ENCODE results near the gene STUM. TPM values are rescaled to one million over a fixed set of nuclear protein-coding genes. Genes with fewer than 3 reads are reported as not detected.

Gene STUM
- total RNA-seq, 8 experiments from 2014 or later: 0.09 to 4.2 (median 0.47) TPM

DNA sequence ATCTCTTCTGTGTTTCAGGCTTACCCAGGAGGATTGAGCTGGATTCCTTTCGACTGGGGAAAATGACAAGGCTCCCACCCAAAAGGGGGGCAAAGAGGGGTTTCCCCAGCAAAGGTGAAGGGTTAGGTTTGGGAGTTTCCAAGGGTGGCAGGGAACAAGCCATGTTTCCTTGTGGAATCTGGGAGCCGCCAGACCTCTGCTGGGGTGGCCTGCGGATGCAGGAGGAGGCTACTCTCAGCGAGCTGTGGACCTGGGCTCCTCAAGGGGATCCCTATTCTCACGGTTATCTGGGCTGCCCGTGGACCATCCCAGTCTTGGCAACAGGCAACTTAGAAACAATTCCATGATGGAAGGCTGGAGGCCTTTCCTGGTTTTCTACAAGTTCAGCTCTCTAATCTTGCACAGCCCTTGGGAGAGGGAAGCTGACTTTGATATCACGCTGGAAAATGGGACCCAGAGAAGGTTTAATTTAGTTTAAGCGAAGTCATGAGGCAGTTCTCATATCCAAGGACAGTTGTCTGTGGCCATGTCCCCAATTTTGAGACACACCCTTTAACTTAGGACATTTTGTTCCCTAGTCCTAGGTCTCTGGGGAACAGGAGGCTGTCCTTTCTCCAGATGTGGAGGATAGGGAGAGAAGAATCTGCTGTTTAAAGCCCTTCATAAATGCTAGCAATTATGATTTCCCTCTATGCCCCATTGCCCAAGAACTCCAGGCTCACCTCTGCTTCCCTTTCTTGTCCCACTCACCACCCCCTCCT lies 24.7 kb upstream of the STUM start:
- in situ Hi-C loops (cut with MboI; ENCODE audit: low pct_unique_long_range_greater_than_20kb in 2 of 9, low sequenced_read_pairs in 9 of 9, unreplicated experiment in 9 of 9): no loop called here
- H3K27ac ChIP-seq: no peak overlapping the region
- WGBS, 10 experiments: 0 to 97% (median 72%) methylated on average over 1 to 7 of the region's 8 CpGs; no CpG with 5 or more reads in 2 of the 10 experiments
- H3K4me3 ChIP-seq: no peak overlapping the region
- ATAC-seq (replicated peaks in 6 of 8): no peak
- peaks cover 7 to 19% of the 10 kb centered on the region in 2 donors for H3K4me1 ChIP-seq (replicated peaks in 1 of 2)

DNA sequence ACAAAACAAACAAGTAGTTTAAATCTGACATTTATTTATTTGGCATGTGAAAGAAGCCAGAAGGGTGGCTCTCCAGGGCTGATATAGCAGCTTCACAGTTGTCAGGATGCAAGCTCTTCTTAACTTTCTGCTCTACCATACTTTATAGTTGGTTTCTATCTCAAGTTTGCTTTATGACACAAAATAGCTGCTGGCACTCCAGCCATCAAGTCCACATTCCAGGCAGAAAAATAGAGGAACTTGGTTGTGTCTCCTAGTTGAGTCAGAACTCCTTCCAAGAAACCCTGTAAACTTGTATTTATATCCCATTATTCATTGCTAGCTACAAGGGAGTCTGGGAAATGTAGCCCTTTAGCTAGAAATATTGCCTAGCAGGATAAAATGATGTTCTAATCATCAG lies 24.0 kb upstream of the STUM start:
- peaks cover 7 to 15% of the 10 kb centered on the region in 2 donors for H3K4me1 ChIP-seq (replicated peaks in 1 of 2)
- no peak for ATAC-seq (replicated peaks in 6 of 8)
- in situ Hi-C loops (cut with MboI; ENCODE audit: low pct_unique_long_range_greater_than_20kb in 2 of 9, low sequenced_read_pairs in 9 of 9, unreplicated experiment in 9 of 9): no loop called here
- H3K27ac ChIP-seq: no peak overlapping the region
- H3K4me3 ChIP-seq: no peak overlapping the region

DNA sequence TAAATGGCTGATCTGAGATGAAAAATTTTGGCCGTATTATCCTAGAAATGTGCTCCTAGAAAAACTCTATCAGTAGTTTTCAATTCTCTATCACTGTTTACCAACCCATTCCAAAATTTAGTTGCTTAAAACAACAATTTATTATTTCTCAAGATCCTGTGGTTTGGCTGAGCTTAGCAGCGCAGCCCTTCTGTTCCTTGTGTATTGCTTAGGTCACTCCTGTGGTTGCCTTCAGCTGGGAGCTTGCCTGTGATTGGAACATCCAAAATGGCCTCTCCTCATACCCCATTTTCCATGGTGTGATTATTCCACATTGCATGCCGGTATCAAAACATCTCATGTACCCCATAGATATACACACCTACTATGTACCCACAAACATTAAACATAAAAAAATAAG lies 22.8 kb upstream of the STUM start:
- no peak overlapping the region for H3K27ac ChIP-seq
- in situ Hi-C loops (cut with MboI; ENCODE audit: low pct_unique_long_range_greater_than_20kb in 2 of 9, low sequenced_read_pairs in 9 of 9, unreplicated experiment in 9 of 9): no loop called here
- WGBS, 10 experiments: 30 to 100% (median 85%) methylated on average over 1 to 3 of the region's 3 CpGs
- H3K4me1 ChIP-seq (replicated peaks in 1 of 2): peaks cover 0 to 3% of the 10 kb centered on the region in 2 donors
- no peak for ATAC-seq (replicated peaks in 6 of 8)
- no peak overlapping the region for H3K4me3 ChIP-seq

DNA sequence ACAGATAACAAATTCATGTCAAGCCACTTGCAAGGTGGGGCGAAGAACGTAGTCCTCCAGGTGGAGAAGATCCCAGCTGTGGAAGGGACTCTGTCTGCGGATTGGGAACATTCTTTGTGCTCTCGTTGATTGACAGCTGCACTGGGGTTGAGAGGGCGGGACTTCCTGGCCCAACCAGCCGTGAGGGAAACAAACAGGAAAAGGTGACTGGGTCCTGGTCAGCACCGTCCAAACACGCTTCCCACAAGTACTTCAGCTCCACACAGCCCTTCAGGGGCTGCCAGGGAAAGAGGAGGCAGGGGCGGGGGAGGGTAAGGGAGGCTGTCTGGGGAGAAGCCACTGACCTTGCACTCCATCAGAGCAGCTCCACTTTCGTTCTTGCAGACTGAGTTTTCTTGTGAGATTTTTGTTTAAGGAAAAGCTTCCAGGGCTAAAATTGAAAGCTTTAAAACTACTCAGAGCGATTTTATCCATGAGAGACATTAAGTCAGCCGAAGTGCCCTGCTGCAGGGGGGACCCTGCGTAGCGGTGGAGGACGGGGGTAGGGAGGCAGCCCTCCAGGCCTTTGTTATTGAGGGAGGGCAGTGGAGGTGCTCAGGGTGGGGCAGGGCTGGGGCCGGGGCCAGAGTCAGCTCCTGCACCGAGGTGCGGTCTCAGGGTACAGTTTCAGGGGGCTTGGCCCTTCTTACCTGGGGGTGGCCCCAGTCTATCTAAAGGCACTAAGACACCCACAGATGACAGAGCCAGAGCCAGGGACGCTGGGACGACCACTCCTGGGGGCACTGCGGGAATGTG lies 21.6 kb upstream of the STUM start:
- Histone ChIP-seq H3K27ac (no peak overlapping the region), H3K4me1 (replicated peaks in 1 of 2) (peaks cover 0 to 5% of the 10 kb centered on the region in 2 donors), H3K4me3 (no peak overlapping the region)
- WGBS, 10 experiments: 30 to 92% (median 75%) methylated on average over 2 to 10 of the region's 21 CpGs
- ATAC-seq (replicated peaks in 6 of 8): peak in 1 of 8 experiments; percentile 58
- in situ Hi-C loops (cut with MboI; ENCODE audit: low pct_unique_long_range_greater_than_20kb in 2 of 9, low sequenced_read_pairs in 9 of 9, unreplicated experiment in 9 of 9): no loop called here

DNA sequence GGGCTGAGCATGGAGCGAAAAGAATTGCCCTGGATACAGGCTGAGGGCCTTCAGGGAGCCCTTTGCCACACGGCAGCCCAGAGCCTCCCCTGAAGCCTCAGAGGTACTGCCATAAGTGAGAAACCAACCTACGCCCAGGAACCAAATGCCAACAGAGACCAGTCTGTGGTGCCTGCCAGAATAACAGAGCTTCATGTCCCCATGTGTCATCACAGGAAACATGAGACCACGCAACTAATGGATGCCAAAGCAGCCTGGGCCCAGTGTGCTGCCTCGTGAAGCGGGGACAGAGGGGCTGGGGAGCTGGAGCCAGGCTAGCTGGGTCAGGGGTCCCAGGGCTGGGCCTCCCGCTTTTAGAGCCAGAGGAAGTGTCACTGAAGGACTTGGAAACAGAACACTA lies 18.7 kb upstream of the STUM start:
- 20 to 100% (median 84%) methylated on average over 1 to 7 of the region's 7 CpGs; no CpG with 5 or more reads in 2 of the 10 experiments for WGBS, 10 experiments
- Histone ChIP-seq H3K4me1 (replicated peaks in 1 of 2) (peaks cover 0 to 5% of the 10 kb centered on the region in 2 donors), H3K27ac (no peak overlapping the region), H3K4me3 (no peak overlapping the region)
- in situ Hi-C loops (cut with MboI; ENCODE audit: low pct_unique_long_range_greater_than_20kb in 2 of 9, low sequenced_read_pairs in 9 of 9, unreplicated experiment in 9 of 9): no loop called here
- ATAC-seq (replicated peaks in 6 of 8): no peak

DNA sequence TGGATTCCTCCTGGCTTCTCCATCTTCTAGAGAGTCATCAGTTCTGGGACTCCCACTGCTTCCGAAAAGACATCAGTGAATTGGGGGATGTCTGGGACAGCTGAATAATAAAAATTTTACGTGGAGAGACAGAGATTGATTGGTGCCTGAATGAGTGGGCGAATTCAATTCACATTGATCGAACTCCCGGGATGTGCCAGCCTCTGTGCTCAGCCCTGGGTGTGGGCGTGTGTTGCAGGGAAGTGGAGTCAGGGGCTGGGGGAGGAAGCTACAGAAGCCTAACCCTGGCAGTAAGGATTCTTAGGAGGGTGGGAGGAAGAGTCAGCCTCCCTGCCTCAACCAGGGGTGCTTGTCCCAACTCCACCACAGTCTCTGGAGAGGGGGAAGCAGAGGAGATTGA lies 18.0 kb upstream of the STUM start:
- in situ Hi-C loops (cut with MboI; ENCODE audit: low pct_unique_long_range_greater_than_20kb in 2 of 9, low sequenced_read_pairs in 9 of 9, unreplicated experiment in 9 of 9): no loop called here
- no peak overlapping the region for H3K4me3 ChIP-seq
- H3K4me1 ChIP-seq (replicated peaks in 1 of 2): peaks cover 0 to 5% of the 10 kb centered on the region in 2 donors
- 20 to 86% (median 60%) methylated on average over 1 to 6 of the region's 6 CpGs; no CpG with 5 or more reads in 2 of the 10 experiments for WGBS, 10 experiments
- ATAC-seq (replicated peaks in 6 of 8): no peak
- H3K27ac ChIP-seq: no peak overlapping the region

DNA sequence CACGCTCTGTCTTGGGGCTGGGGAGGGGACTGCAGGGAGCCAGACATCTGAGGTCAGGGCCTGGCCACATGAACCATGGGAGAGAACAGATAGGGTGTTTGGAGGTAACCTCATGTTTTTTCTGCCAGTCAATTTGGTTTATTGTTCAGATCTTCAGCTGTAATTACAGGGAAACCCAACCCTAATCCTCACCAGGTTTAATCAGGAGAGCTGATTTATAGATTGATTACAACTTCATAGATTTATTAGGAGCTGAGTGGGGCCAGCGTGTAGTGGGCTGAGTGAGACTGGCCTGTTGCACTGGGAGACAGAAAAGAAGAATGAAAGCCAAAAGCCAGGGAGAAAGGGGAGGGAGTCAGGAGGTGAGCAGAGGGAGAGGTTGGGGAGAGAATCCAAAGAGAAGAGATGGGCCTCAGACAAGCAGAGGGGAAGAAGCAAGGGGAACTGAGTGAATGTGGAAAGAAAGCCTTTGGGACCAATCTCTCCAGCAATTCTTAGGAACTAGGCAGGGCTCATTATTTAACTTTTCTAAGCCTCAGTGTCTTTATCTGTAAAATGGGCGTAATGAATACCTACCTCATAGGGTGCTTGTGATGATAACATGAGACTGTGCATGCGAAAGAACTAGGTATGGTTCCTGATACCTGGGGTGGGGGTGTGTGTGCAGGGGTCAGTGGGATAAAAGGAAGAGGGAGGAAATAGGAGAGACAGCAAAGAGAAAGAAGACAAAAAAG lies 17.0 kb upstream of the STUM start:
- Histone ChIP-seq H3K4me1 (replicated peaks in 1 of 2) (peaks cover 0 to 5% of the 10 kb centered on the region in 2 donors), H3K4me3 (no peak overlapping the region), H3K27ac (no peak overlapping the region)
- WGBS, 10 experiments: 35 to 100% (median 79%) methylated on average over 1 to 4 of the region's 4 CpGs; no CpG with 5 or more reads in 2 of the 10 experiments
- no peak for ATAC-seq (replicated peaks in 6 of 8)
- in situ Hi-C loops (cut with MboI; ENCODE audit: low pct_unique_long_range_greater_than_20kb in 2 of 9, low sequenced_read_pairs in 9 of 9, unreplicated experiment in 9 of 9): no loop called here

DNA sequence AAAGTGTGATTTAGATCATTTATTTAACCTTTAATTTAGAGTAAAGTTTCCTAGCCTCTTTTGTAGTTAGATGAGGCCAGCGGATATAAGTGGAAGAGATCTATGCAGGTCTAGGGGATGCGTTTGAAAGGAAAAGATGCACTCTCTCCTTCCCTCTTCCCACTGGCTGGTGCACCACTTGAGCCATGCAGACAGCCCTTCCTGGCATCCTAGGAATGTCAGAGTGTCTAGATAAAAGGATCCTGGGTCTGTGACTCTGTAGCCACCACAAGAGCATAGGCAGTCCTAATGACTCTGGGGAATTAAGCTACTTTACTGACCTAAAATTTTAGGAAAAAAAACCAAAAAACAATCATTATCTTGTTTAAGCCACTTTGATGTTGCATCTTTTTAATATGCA lies 16.0 kb upstream of the STUM start:
- no peak for ATAC-seq (replicated peaks in 6 of 8)
- H3K27ac ChIP-seq: no peak overlapping the region
- in situ Hi-C loops (cut with MboI; ENCODE audit: low pct_unique_long_range_greater_than_20kb in 2 of 9, low sequenced_read_pairs in 9 of 9, unreplicated experiment in 9 of 9): no loop called here
- WGBS, 10 experiments: 68 to 100% (median 72%) methylated on average over 1 to 2 of the region's 2 CpGs; no CpG with 5 or more reads in 3 of the 10 experiments
- no peak overlapping the region for H3K4me3 ChIP-seq
- peaks cover 0 to 5% of the 10 kb centered on the region in 2 donors for H3K4me1 ChIP-seq (replicated peaks in 1 of 2)

DNA sequence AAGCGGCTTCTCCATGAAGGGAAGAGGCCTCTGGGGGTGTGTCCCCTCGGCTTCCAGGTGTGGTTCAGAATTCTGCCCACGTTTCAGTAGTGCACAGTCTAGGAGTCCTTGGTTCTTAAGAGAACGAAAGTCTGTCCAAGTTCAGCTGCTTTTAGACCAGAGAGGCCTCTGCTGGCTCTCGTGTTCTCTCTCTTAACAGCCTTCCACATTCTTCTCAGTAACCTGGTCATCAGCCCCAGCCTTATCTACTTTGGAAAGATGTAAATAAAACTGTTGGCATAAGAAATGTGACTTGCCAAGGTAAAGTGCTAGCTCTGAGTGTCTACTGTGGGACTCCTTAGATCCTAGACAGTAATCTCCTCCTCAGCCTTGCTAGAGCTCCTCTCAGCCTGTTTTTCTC lies 15.3 kb upstream of the STUM start:
- in situ Hi-C loops (cut with MboI; ENCODE audit: low pct_unique_long_range_greater_than_20kb in 2 of 9, low sequenced_read_pairs in 9 of 9, unreplicated experiment in 9 of 9): no loop called here
- ATAC-seq (replicated peaks in 6 of 8): no peak
- H3K4me3 ChIP-seq: no peak overlapping the region
- H3K27ac ChIP-seq: no peak overlapping the region
- H3K4me1 ChIP-seq (replicated peaks in 1 of 2): peaks cover 0 to 5% of the 10 kb centered on the region in 2 donors
- WGBS, 10 experiments: 13 to 90% (median 66%) methylated on average over 2 to 5 of the region's 5 CpGs; no CpG with 5 or more reads in 4 of the 10 experiments

DNA sequence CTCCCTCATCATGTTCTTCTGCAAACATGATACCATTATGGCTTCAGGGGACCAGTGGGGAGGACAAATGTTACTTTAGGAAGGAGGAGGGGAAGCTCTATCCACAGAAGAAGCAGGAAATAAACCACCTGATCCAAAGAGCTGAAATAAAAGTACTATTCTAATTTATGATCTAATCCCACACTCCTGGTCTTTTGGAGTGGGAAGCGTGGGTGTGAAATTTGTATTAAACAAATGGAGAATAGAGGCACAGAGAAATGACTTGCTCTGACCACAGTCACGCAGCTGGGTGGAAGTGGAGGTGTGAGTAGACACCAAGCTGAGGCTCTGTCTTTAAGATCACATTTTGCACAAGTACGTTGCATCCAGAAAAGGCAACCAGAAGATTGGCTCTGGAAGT lies 14.5 kb upstream of the STUM start:
- WGBS, 10 experiments: 0 to 100% (median 86%) methylated on average over 1 to 3 of the region's 3 CpGs; no CpG with 5 or more reads in 2 of the 10 experiments
- no peak overlapping the region for H3K27ac ChIP-seq
- no peak for ATAC-seq (replicated peaks in 6 of 8)
- no peak overlapping the region for H3K4me3 ChIP-seq
- in situ Hi-C loops (cut with MboI; ENCODE audit: low pct_unique_long_range_greater_than_20kb in 2 of 9, low sequenced_read_pairs in 9 of 9, unreplicated experiment in 9 of 9): no loop called here
- peaks cover 0 to 5% of the 10 kb centered on the region in 2 donors for H3K4me1 ChIP-seq (replicated peaks in 1 of 2)

DNA sequence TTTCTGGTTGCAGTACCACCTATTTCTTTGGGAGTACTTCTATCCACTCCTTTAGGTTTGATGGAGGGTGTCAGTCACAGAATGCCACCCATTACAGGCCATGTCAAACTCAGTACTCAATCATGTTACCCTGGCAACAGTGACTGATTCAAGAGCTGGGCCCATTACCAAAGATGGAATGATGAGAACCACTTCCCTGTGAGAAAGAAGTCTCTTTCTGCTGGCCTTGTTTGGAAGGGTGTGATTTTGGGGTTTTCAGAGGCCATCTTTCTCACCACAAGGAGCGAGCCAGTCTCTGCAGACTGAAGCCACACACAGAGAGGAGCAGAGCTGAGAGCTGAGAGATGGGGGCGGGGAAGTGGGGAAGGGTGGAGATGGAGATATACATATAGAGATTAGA lies 13.9 kb upstream of the STUM start:
- H3K4me1 ChIP-seq (replicated peaks in 1 of 2): peaks cover 0 to 5% of the 10 kb centered on the region in 2 donors
- no peak for ATAC-seq (replicated peaks in 6 of 8)
- in situ Hi-C loops (cut with MboI; ENCODE audit: low pct_unique_long_range_greater_than_20kb in 2 of 9, low sequenced_read_pairs in 9 of 9, unreplicated experiment in 9 of 9): no loop called here
- no peak overlapping the region for H3K4me3 ChIP-seq
- H3K27ac ChIP-seq: no peak overlapping the region
- 0 to 100% (median 86%) methylated on average over 1 to 2 of the region's 2 CpGs; no CpG with 5 or more reads in 4 of the 10 experiments for WGBS, 10 experiments

DNA sequence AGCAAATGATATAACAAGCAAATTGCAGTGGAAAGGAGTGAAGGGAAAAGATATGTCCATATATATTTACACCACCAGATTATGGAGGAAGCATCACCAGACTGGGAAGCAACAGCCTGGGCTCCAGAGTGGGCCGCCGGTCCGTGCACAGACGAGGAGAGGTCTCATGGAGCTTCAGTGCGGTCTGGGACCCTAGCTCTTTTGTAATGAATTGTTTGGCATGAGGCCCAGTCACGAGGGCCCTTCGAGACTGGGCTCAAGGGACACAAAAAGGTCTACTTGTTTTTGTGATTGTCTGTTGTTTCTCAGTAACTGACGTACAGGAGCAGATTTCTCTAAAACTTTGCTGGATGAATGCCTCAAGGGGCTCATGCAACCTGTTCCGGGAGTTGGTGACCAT lies 12.9 kb upstream of the STUM start:
- ATAC-seq (replicated peaks in 6 of 8): no peak
- 17 to 100% (median 76%) methylated on average over 1 to 9 of the region's 9 CpGs for WGBS, 10 experiments
- in situ Hi-C loops (cut with MboI; ENCODE audit: low pct_unique_long_range_greater_than_20kb in 2 of 9, low sequenced_read_pairs in 9 of 9, unreplicated experiment in 9 of 9): no loop called here
- Histone ChIP-seq H3K4me3 (no peak overlapping the region), H3K27ac (no peak overlapping the region), H3K4me1 (replicated peaks in 1 of 2) (peaks cover 0 to 5% of the 10 kb centered on the region in 2 donors)

DNA sequence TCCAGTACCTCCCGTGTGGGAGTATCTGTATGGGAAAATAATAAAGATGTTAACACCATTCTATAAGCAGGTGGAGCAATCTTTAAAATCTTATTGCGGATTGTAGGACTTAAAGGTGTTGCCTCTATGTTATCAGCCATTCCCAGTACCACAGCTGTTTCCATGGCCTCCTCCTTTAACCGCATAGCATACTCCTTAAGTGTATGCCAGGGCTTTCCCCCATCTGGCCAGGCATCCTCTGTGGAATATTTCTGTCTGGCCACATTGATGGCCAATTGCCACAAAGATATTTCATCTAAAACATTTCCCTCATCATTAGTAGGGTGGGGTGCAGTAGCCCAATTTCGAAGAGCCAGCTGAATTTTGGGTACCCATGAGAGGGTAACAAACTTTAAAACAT lies 7.3 kb upstream of the STUM start:
- 48 to 100% (median 72%) methylated on average over 1 to 4 of the region's 4 CpGs; no CpG with 5 or more reads in 1 of the 10 experiments for WGBS, 10 experiments
- no peak for ATAC-seq (replicated peaks in 6 of 8)
- in situ Hi-C loops (cut with MboI; ENCODE audit: low pct_unique_long_range_greater_than_20kb in 2 of 9, low sequenced_read_pairs in 9 of 9, unreplicated experiment in 9 of 9): no loop called here
- H3K4me1 ChIP-seq (replicated peaks in 1 of 2): no peaks in the 10 kb centered on the region
- H3K27ac ChIP-seq: no peak overlapping the region
- no peak overlapping the region for H3K4me3 ChIP-seq

All from motor neuron (in vitro differentiated cells).